GM19452 (cell line): ENCODE results near the gene KIAA1217.

Experiments
- ATAC-seq: cut with Tn5 transposase; IDR thresholded peaks from one replicate; pipeline ENCODE4 v1.9.1; 2021; ENCODE audit not compliant: unreplicated experiment

The KIAA1217 gene

DNA sequence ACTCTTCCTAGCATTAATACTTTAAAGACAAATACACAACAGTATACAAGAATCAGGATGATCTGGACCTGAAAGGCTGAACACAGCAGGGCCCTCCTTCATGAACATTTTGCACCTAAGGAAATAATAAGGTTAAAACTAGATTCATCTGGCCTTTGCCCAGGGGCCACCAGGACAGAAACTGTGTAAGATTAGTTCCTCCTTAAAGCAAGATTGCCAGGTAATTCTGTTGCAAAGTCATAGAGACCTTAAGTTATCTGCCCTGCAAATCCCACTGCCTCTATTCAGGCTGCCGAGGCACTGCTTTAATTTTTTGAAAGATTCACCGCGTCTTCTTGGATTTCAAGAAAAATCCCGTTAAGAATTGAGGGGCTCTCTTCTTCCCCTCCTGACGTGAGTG lies 1.6 kb upstream of the KIAA1217 start:
- ATAC-seq: no peak

DNA sequence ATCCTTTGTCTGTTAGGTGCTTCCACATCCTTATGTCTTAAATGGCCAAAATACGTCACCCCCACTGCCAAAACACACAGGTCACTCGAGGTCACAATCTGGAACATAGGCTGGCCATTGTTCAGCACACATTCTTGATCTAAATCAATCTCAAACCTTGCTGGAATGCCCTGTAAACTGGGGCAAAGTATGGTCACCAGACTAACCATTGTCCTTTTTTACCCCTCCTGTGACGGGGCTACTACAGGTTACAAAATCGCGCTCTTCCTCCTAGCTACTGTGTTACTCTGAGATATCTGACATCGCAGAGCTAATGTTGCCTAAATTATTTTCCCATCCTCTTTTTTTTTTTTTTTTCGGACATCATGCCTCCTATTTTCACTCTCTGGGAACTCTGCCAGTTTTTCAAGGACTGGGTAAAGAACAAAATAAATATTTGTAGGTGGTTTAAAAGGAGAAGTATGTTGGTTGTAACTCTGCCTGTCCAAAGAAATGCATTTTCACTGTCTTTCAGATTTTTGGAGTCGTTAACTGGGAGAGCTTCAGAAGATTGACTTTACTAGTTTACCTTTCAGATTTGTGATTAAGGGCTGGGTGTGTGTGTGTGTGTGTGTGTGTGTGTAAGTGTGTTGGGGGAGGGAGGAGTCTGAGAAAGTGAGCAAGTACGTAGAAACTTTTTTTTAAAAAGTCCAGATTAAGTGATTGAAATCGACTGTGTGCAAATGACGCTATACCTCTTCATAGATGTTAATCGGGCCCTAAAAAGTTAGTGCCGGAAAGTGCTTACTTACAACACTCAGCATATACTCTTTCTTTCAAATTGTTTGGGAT lies 942 bp upstream of the KIAA1217 start:
- ATAC-seq: no peak

DNA sequence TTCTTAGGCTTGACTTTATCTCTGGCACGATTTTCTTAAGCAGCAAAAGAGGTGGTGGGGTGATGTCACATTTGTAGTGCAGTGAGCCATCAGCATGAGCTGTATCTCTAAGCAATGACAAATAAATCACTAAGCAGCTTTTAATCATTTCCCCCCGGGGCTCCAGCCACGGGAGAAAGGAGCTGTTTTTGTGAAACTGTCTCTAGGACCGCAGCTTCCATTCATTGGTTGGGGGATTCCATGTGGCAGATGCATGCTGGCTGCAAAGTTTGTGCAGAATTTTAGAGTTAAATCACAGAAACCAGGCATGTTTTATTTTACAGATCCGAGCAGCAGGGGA lies 464 bp downstream of the KIAA1217 start:
- ATAC-seq: peak; percentile 46

DNA sequence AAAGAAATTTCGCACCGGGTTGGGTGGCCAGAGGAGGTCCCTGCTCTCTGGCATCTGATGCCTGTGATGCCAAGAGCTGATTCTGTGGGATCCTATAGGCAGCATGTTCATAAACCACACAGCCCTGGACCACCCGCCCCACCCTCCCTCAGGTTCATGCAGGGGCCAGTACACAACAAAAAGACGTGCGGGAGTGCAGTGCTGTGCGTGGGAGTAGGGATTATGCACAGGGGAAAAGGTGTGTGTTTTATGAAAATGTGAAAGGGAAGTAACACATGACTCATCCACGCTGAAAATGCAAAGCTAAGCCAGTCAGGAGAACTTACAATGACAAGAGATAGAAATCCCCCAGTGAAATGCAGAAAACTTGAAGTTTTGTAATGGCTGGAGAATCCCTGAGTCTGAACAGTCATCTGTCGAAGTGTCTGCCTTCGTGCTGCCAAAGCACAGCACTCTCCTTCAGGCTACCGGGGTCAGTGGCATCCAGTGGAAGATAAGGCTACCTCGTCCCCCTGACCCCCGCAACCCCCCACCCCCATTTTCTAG lies 1.1 kb downstream of the KIAA1217 start:
- peak; percentile 70 for ATAC-seq

DNA sequence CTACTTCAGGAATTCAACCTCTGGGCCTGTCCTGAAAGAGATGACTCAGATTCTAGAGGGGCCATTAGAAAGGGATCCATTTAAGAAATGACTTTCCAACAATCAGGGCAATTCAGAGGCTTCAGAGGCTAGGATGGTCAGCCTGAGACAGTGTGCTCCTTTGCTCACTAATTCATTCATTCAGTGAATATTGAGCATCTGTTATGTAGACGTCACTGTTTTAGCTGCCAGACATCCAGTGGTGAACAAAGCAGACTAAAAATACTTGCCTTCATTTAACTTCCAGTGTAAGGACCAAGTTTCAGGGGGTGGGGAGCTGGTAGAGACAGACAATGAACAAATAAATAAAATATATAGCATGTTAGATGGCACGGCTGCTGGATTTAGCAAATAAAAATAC lies 1.6 kb downstream of the KIAA1217 start:
- no peak for ATAC-seq

DNA sequence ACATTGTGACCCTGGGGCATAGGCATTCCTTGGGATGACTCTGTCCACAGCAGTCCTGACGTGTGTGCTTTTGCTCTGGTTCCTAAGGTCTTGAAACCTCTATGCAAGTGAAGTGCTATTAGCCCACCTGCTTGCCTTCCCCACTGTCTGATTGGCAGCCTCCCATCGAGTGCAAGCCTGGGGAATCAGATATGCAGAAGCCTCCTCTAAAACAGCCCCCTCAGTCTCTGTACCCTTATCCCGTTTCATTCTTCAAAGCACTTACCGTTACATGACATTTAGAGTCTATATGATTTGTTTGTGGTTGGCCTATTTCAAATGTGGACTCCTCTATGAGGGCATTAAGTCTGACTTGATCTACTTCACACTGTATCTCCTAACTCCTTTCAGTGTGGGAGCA lies 4.3 kb downstream of the KIAA1217 start:
- ATAC-seq: no peak

DNA sequence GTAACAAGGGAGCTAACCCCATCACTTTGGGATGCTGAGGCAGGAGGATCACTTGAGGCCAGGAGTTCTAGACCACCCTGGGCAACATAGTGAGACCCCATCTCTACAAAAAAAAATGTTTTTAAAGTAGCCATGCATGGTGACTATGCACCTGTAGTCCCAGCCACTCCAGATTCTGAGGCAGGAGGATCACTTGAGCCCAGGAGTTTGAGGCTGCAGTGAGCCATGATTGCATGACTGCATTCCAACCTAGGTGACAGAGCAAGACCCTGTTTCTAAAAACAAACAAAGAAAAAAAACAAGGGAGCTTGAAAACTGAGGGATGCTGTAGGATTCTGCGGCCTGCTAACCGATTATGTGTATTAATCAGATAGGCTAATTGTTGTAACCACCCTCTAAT lies 4.9 kb downstream of the KIAA1217 start:
- no peak for ATAC-seq

DNA sequence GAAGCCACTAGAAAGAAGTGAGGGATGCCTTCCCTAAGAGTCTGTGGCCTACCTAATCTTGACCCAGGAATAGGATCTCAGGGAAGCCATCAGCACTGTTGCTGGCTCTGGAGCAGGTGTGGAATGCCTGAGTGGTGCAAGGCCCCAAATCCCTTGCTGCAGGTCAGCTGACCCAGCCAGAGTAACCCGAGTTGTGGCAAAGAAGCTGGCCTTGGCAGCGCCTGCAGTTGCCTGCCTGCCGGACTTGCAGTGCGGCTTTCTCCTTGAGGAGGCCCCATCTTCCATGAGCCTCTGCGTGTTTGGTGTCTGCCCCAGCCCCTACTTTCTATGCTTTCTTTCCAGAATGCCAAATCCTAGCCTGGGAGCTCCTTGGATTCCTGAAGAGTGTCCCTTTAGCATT lies 5.8 kb downstream of the KIAA1217 start:
- ATAC-seq: no peak

DNA sequence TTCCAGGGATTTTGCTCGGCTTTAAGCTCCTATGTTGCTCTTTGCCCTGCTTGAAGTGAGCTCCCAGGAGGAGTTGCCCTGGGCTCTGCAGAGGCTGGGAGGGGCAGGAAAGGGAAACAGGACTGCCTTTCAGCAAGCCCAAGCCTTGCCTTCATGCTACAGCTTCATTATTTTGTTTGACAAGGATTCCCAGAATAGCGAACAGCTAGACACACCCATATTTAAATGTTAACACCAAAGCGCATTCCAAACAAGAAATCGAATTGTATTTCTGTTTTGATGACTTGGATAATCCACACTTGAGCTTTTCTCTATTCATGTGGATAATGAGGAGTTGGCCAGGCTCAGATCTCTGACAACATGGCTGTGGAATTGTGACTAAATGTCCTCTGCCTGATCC lies 6.3 kb downstream of the KIAA1217 start:
- ATAC-seq: no peak

DNA sequence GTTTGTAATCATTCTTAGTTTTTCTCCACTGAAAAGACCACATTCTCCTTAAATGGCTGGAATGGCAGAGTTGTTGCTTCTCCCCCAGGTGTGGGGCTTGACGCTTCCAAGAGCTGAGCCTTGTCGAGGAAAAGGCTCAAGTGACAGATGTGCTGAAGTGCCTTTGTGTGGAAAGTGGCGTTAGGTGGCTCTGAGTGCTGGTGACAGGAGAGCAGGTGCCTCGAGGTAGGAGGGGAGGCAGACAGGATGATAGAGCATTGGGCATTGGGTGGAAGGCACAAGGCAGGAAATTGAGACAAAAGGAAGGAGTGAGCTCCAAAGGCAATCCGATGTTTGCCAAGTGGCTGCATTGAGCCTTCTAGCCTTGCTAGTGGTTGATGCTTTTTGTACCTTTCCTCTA lies 6.7 kb downstream of the KIAA1217 start:
- no peak for ATAC-seq

DNA sequence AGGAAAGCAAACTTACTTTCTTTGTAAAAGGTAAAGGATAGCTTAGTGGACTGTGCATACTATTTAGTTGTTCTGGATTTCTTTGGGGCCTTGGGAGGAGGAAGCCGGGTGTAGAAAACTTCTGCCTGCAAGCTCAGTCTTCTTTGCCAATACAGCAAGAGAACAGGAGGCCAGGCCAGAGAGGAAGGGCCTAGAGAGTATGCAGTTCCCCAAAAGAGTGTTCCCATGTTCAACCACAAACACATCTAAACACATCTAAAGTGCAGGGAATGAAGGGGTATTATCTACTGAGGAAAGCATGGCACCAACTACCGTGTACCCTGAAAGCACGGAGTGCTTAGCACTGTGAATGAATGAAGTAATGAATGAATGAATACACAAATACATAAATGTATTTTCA lies 11.0 kb downstream of the KIAA1217 start:
- ATAC-seq: no peak

DNA sequence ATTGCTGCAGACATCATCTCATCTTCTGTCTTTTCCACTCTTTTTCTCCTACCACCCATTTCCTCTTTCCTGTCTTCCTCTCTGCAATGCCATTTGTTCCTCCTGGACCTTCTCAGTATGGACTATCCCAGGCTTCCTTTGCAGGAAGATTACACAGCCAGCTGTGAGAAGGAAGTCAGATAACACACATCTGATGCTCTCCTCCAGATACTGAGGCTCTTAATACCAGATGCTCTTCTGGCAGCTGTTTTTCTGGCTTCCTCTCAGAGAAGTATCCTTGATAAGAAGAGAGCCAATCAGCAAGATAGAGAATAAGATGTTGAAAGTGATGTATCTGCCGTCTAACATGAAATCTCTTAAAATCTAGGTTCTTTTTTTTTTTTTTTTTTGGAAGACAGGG lies 14.4 kb downstream of the KIAA1217 start:
- no peak for ATAC-seq

DNA sequence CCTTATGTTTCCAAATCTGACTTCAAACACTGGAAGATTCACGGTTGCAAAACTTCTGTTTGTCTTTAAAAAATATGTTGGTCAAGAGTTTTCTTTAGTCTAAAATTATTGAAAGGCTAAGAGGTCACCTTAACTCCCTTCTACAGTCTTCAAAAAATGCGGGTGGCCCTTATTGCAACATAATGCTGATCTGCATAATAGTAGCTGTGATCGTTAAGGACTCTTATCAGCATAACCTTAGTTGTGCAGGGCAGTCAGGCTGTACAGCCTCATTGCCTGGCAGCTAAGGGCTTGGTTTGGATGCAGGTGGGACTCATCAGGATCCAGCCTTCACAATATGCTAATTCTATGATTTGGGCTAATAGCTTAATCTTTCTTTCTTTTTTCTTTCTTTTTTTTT lies 15.0 kb downstream of the KIAA1217 start:
- ATAC-seq: no peak

DNA sequence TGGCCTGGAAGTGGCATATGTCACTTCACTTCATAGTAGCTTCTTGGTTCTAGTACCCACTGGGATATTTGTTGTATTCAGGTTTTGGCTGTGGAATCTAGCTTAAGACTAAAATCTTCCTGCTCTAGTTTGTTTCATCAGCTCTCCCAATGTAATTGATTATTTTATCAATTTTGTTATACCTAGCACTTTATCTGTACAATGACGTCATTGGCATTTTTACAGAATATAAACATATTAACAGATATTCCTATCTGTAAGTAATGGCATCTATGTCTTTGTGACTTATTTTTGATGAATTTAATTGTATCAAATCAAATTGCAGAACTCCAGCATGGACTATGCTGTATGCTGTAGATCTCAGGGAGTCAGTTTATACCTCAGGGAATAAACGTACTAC lies 19.7 kb downstream of the KIAA1217 start:
- ATAC-seq: no peak

DNA sequence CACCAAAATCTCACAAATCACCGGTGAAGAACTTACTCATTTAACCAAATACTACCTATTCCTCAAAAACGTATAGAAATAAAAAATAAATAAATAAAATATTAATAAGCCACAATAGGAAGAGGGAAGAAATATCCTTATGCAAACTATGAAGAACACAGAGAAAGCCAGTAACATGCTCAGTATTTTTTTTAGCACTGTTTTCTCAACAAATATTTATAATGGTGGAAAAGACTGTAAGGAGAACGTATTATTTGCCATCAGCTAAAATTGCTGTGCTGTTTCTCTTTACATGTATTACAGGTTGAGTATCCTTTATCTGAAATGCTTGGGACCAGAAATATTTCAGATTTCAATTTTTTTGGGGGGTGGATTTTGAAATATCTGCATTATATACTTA lies 21.0 kb downstream of the KIAA1217 start:
- ATAC-seq: no peak

DNA sequence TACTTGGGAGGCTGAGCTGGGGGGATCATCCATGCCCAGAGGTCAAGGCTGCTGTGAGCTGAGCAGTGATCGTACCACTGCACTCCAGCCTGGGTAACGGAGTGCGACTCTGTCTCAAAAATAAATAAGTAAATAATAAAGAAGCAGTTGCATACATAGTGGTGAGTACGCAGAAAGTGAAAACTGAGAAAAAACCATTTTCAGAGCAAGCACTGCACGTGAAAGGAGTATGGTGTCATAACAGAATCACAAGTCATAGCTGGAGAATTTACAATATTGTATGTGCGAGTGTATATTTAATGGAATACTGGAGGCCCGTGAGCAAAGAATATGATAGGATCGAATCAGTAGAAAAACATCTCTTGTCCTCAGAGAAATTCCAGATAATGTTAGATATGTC lies 22.3 kb downstream of the KIAA1217 start:
- ATAC-seq: no peak

DNA sequence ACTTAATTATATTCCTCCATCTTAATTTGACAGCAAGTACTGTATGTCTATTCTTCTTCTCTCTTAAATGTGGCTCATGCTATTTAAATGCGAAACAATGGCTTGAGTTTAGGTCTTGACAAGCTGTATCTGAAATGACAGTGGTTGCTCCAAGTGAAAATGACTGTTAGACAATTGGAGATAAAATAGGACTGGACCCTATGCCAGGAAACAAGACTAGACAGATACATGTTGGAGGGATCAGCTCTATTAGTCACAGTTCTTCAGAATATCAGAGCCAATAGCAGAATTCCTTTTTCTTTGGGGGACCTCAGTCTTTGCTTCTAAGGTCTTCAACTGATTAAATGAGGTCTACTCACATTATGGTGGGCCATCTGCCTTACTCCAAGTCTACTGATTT lies 25.8 kb downstream of the KIAA1217 start:
- no peak for ATAC-seq

DNA sequence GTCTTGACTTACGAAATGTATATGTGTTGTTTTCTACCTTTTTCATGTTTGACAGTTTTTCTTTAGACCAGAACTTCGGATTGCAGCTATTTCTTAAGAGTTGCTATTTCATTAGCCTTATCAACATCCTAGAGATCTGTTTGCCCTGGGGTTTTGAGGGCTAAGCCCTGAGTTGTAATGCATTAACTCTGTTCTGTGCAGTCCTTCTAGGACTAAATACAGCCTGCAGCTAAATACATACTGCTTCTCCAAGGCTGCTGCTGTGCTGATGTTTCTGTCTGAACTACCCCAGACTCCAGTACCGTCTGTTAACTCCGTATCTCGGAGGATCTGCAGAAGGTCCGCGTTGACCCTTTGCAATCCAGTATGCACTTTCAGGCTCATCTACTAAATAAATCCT lies 26.5 kb downstream of the KIAA1217 start:
- ATAC-seq: no peak

DNA sequence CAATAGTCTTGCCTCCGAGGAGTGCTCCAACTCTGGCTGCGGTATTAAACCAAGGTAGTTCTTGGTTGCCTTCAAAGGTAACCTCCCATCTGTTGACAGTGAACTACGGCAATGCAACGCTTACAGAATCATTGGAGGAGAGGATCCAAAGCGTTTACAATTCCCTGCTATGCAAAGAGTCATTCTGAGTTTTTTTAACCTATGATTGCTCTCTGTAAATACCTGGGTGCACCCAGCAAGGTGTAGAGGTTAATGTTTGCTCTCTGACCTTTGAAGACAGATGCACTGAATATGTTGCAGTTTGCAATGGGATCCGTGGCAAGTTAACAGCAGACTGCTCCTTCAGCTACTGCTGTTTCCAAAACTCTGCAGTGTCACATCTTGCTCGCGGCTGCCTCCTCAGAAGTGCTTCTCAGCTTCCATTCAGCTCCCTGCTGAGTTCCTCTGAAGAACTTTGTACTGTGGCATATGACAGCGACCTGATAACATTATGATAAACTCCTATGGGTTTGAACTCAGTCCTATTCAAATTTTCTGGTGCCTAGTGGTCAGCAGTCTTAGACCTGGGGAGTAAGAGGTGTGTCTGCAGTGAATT lies 29.0 kb downstream of the KIAA1217 start:
- ATAC-seq: no peak

DNA sequence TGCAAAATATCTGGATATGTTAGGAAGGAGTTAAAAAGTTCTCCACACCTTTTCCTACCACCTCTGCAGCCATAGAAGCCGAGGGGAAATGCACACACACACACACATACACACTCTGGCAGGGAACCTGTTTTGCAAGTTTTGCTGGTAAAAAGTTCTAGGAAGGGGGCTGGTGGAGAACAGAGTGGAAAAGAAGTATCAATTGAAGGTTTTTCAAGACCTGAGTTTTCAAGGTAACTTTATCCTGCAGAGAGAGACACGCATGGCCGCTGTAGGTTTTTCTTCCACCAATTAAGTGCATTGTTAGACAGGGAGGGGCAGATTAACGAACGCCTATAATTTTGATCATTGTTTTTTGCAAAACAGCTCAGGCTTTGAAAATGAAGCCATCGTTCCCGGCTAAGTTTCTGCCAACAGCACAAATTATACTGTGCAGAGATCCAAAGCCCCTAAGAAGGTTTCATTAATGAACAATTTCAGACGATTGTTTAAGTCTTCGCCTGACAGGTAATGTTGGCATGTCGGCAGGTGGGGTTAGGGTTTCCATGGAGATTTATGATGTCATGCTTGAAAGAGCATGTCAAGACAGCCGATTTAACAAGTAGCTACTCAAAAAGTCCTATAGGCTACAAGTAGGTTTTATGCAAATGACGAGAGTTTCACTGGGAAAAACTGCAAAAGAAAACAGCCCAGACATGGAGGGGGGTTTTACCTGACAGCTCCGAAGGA lies 29.7 kb downstream of the KIAA1217 start:
- ATAC-seq: no peak

DNA sequence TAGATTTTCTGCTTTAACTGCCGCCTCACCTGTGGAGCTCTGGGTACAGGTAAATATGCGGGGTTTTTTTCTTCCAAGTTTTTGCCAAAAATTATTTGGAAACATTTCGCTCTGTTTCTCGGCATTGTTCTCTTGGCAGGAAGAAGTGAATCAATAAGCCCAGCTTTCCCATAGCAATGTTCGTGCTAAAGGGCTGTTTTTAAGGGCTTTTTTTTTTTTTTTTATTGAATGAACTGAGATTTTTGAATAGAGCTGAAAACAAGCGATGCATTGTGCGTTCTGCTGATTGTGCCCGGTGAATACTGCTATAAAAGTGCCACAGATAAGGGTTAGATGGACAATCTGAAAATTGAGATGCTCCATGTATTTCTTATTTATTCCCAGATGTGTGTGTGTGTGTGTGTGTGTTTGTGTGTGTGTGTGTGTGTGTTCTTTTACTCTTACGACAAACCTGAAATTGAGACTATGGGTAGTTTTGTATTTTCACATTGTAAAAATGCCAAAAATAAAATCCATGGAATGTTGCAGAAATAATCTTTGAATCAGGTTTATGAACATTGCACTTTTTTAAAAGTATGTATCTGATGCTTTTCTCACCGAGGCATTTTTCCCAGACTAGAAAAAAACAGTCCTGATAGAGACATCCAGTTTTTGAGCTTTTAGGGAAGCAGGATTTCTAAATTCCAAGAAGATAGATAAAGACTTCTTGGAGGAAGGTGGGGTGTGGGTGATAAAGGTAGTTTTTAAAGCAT lies 30.5 kb downstream of the KIAA1217 start:
- no peak for ATAC-seq
